T-cell (primary cell): ENCODE results near the gene SLC10A1. TPM values are rescaled to one million over a fixed set of nuclear protein-coding genes. Genes with fewer than 3 reads are reported as not detected.
"Not testable (repeated sequence)": the region's sequence is repeated elsewhere in the genome, so short reads cannot be mapped to it uniquely, and the experiment has no call there.

Experiments used
- ATAC-seq, 4 experiments: fragments of 200-7000 bp in 3 of 4; fragments of 150-1000 bp in 1 of 4; cut with Tn5 transposase; replicated peaks in 1 of 4; 1 replicate in 3 of 4; 2 replicates in 1 of 4; pipeline ENCODE4 v1.10.0; 2021; ENCODE audit warnings: moderate library complexity in 3 of 4, mild to moderate bottlenecking in 2 of 4, moderate number of reproducible peaks in 1 of 4
- CTCF ChIA-PET, 2 donors: fragments of 300-600 bp; sonication (Branson Sonifier 250); formaldehyde crosslinking; loops; one replicate each; lab custom pipeline; 2022; ENCODE audit warnings: antibody characterized with exemption in 2 of 2; lab: Charles Lee
- POLR2A ChIA-PET, 2 donors: fragments of 300-600 bp; sonication (Branson Sonifier 250); formaldehyde crosslinking; loops; one replicate each; lab custom pipeline; 2022; ENCODE audit warnings: antibody characterized with exemption in 2 of 2; lab: Charles Lee
- DNase-seq, 35 experiments: peaks; one replicate each; pipeline versions ENCODE4 v3.0.0 to v3.0.0-alpha.2; 2013 to 2023
- H3K27ac ChIP-seq: one replicate; pipeline ENCODE4 v1.5.1; 2013; ENCODE audit warnings: low read length
- H3K27me3 ChIP-seq, 2 experiments: replicated peaks in 1 of 2; 1 replicate in 1 of 2; 2 replicates in 1 of 2; pipeline versions ENCODE4 v1.6.1 to v1.7.0; 2013; ENCODE audit warnings: low read length in 1 of 2, mixed read lengths in 1 of 2; ENCODE audit not compliant: control insufficient read depth in 2 of 2, insufficient read depth in 2 of 2; ENCODE audit errors: extremely low read depth in 1 of 2
- H3K36me3 ChIP-seq, 2 donors: 1 replicate in 1 of 2; 2 replicates in 1 of 2; pipeline versions ENCODE4 v1.6.1 to v1.7.0; 2013; ENCODE audit warnings: low read length in 1 of 2; ENCODE audit not compliant: control insufficient read depth in 2 of 2, insufficient read depth in 1 of 2; ENCODE audit errors: extremely low read depth in 1 of 2
- H3K4me1 ChIP-seq, 2 experiments: 1 replicate in 1 of 2; 2 replicates in 1 of 2; pipeline versions ENCODE4 v1.6.1 to v1.7.0; 2013; ENCODE audit warnings: low read length in 2 of 2, mixed read lengths in 1 of 2; ENCODE audit not compliant: insufficient read depth in 2 of 2, control insufficient read depth in 1 of 2; ENCODE audit errors: extremely low read depth in 1 of 2
- H3K4me3 ChIP-seq, 2 donors: 1 replicate in 1 of 2; 2 replicates in 1 of 2; pipeline versions ENCODE4 v1.5.1 to v1.7.0; 2013; ENCODE audit warnings: mild to moderate bottlenecking in 2 of 2, low read length in 1 of 2, moderate library complexity in 1 of 2; ENCODE audit not compliant: control insufficient read depth in 1 of 2; ENCODE audit errors: extremely low read depth in 1 of 2
- H3K9me3 ChIP-seq: 2 replicates; pipeline ENCODE4 v1.7.0; 2013
- H3K27ac Mint-ChIP-seq, 2 donors: one replicate each; pipeline ENCODE4 v1.8.0; 2020 to 2021; ENCODE audit warnings: mild to moderate bottlenecking in 2 of 2, mixed read lengths in 2 of 2
- H3K27me3 Mint-ChIP-seq, 2 donors: one replicate each; pipeline ENCODE4 v1.8.0; 2021 to 2022; ENCODE audit warnings: mixed read lengths in 2 of 2
- H3K36me3 Mint-ChIP-seq: one replicate; pipeline ENCODE4 v1.8.0; 2021; ENCODE audit warnings: mixed read lengths
- H3K4me1 Mint-ChIP-seq, 3 donors: one replicate each; pipeline ENCODE4 v1.8.0; 2020 to 2022; ENCODE audit warnings: mixed read lengths in 3 of 3, mild to moderate bottlenecking in 1 of 3
- H3K4me3 Mint-ChIP-seq, 3 donors: one replicate each; pipeline ENCODE4 v1.8.0; 2020 to 2022; ENCODE audit warnings: mild to moderate bottlenecking in 3 of 3, mixed read lengths in 3 of 3, moderate library complexity in 3 of 3
- H3K9me3 Mint-ChIP-seq, 3 donors: one replicate each; pipeline ENCODE4 v1.8.0; 2020 to 2022; ENCODE audit warnings: mixed read lengths in 3 of 3
- WGBS: methylation state at CpG from one replicate; pipeline ENCODE4 v1.1.5; 2013; ENCODE audit warnings: missing lambda C conversion rate; ENCODE audit not compliant: insufficient coverage; 5-methylcytosine and 5-hydroxymethylcytosine counted together
- total RNA-seq, 35 experiments: library from RNA in 6 of 35; stranded (reverse) in 6 of 35; fragments of 120-200 nt in 1 of 35; gene quantifications; one replicate each; pipeline versions ENCODE4 v1.2.1 to v1.2.4 and lab custom pipeline; 2013 to 2026

The SLC10A1 gene
- total RNA-seq, 5 donors from 2014 or later (not counting 1 experiment from before 2014, with no cell fraction given), result 0.13 TPM; not detected in 4

GRCh38 chr14:69731919-69732598 is 65.0 kb downstream of the SLC10A1 start:
- ATAC-seq, DNase-seq, H3K36me3 ChIP-seq, H3K27ac ChIP-seq, H3K4me3 ChIP-seq, H3K4me1 ChIP-seq, POLR2A ChIA-PET, H3K27me3 ChIP-seq, H3K36me3 Mint-ChIP-seq, H3K9me3 Mint-ChIP-seq, H3K9me3 ChIP-seq, H3K4me3 Mint-ChIP-seq, H3K27ac Mint-ChIP-seq: not testable (repeated sequence)
- WGBS, result 100% methylated on average over 6 of the region's 8 CpGs
- H3K4me1 Mint-ChIP-seq, result peaks cover 4 to 18% (median 7%) of the 10 kb centered on the region in 3 donors
- CTCF ChIA-PET, result interaction anchor here in 1 of 2 donors (0.7 kb wide), 1 partner anchor 100 kb away, joined by 3 read pairs; no protein-coding TSS in a partner anchor
- H3K27me3 Mint-ChIP-seq, result peaks cover 7 to 16% of the 10 kb centered on the region in 2 donors

GRCh38 chr14:69727860-69728259 is 69.2 kb downstream of the SLC10A1 start:
- no peak for DNase-seq
- WGBS, result 86% methylated on average over 3 of the region's 4 CpGs

GRCh38 chr14:69726761-69727511 is 70.1 kb downstream of the SLC10A1 start:
- H3K4me3 Mint-ChIP-seq, result peak overlapping the region; percentile 54 to 73 (median 67)
- ATAC-seq, result peak; percentile 90 to 94 (median 92)
- WGBS, result 5% methylated on average over 34 of the region's 51 CpGs
- peaks cover 0 to 4% of the 10 kb centered on the region in 2 donors for H3K27me3 Mint-ChIP-seq
- Histone ChIP-seq H3K4me3 (peak overlapping the region; percentile 47 to 55), H3K27ac (peak overlapping the region; percentile 40), H3K36me3 (no peaks in the 10 kb centered on the region), H3K4me1 (peaks cover 0 to 12% of the 10 kb centered on the region in 2 experiments), H3K27me3 (no peaks in the 10 kb centered on the region), H3K9me3 (no peaks in the 10 kb centered on the region)
- DNase-seq, result peak; percentile 44 to 90 (median 76)
- CTCF ChIA-PET, result interaction anchor here (0.6 to 2.7 kb wide), 8 partner anchors 19 to 142 kb away, joined by 3 to 12 read pairs (median 4); no protein-coding TSS in a partner anchor
- H3K36me3 Mint-ChIP-seq, result no peaks in the 10 kb centered on the region
- no peaks in the 10 kb centered on the region for H3K9me3 Mint-ChIP-seq
- POLR2A ChIA-PET, result interaction anchor here (0.6 to 1.5 kb wide), 3 partner anchors 47 to 142 kb away, joined by 3 to 4 read pairs (median 3); no protein-coding TSS in a partner anchor
- peak overlapping the region; percentile 56 to 70 for H3K27ac Mint-ChIP-seq
- peaks cover 12 to 30% (median 22%) of the 10 kb centered on the region in 3 donors for H3K4me1 Mint-ChIP-seq

More at GRCh38 chr14:69727860-69728259, 69.2 kb downstream of the SLC10A1 start:
- Mint-ChIP-seq H3K27me3 (peaks cover 0 to 4% of the 10 kb centered on the region in 2 donors), H3K4me1 (peaks cover 12 to 30% (median 22%) of the 10 kb centered on the region in 3 donors), H3K9me3 (no peaks in the 10 kb centered on the region), H3K27ac (peak overlapping the region in 1 of 2 donors; percentile 53), H3K36me3 (no peaks in the 10 kb centered on the region), H3K4me3 (no peak overlapping the region)
- Histone ChIP-seq H3K27me3 (no peaks in the 10 kb centered on the region), H3K27ac (no peak overlapping the region), H3K4me1 (peaks cover 0 to 12% of the 10 kb centered on the region in 2 experiments), H3K36me3 (no peaks in the 10 kb centered on the region), H3K4me3 (no peak overlapping the region), H3K9me3 (no peaks in the 10 kb centered on the region)
- no peak for ATAC-seq
- ChIA-PET POLR2A (interaction anchor here in 1 of 2 donors (1.5 kb wide), 1 partner anchor 143 kb away, joined by 4 read pairs; no protein-coding TSS in a partner anchor), CTCF (interaction anchor here (0.6 to 2.7 kb wide), 6 partner anchors 24 to 149 kb away, joined by 3 to 12 read pairs (median 4); no protein-coding TSS in a partner anchor)

Other genes with a start within 250 kb of the SLC10A1 start
- gene CCDC177, start 222.4 kb downstream of the SLC10A1 start, total RNA-seq, result not detected
- 10 to 100 TPM; 53.5 to 75.5 (median 60.4) TPM for gene SUSD6, start 185.6 kb downstream of the SLC10A1 start, total RNA-seq
- gene SRSF5, start 30.1 kb downstream of the SLC10A1 start, total RNA-seq, result 1,000 to 10,000 TPM in 2 of 5 donors, 100 to 1,000 TPM in 3; 788 to 1,543 (median 848) TPM
- not detected for gene SMOC1, start 82.2 kb upstream of the SLC10A1 start, total RNA-seq